SU-DHL-6 (cell line): ENCODE data around the gene ANKRD13D.

Source experiments
- CTCF ChIP-seq: fragments of 200-600 bp; sonication (generic); IDR thresholded peaks from one replicate; pipeline ENCODE4 v1.5.1; 2017; ENCODE audit warnings: antibody characterized with exemption, mild to moderate bottlenecking, low read length, moderate library complexity; ENCODE audit not compliant: insufficient read depth, poor library complexity, severe bottlenecking
- EZH2phosphoT487 ChIP-seq: fragments of 200-600 bp; sonication (generic), shearing (Covaris generic); conservative IDR thresholded peaks from 2 replicates; pipeline ENCODE4 v1.6.1; 2018; ENCODE audit warnings: mild to moderate bottlenecking, antibody characterized with exemption, low read length, moderate library complexity, mixed read lengths

GRCh38 chr11:67313125-67313890 is 24.2 kb downstream of the ANKRD13D start:
- TF ChIP-seq CTCF = no peak
- no peak for TF ChIP-seq EZH2phosphoT487
